Tibial nerve (tissue), 4 donors: ENCODE results near the gene MED13L. TPM values are rescaled to one million over a fixed set of nuclear protein-coding genes. Genes with fewer than 3 reads are reported as not detected.

Source experiments
- DNase-seq, 2 donors: peaks; one replicate each; pipeline ENCODE4 v3.0.0-alpha.2; 2019; ENCODE audit warnings: low spot score in 2 of 2
- H3K27ac ChIP-seq, 4 donors: fragments of 200-600 bp; sonication (generic) in 3 of 4; one replicate each; pipeline ENCODE4 v1.5.1; 2017 to 2019; ENCODE audit warnings: mild to moderate bottlenecking in 1 of 4
- H3K27me3 ChIP-seq, 2 donors: fragments of 200-600 bp; sonication (generic) in 1 of 2; one replicate each; pipeline versions ENCODE4 v1.5.1 to v1.6.0; 2017 to 2019
- H3K36me3 ChIP-seq, 3 donors: fragments of 200-600 bp; sonication (generic); one replicate each; pipeline ENCODE4 v1.5.1; 2018 to 2019
- H3K4me1 ChIP-seq, 4 donors: fragments of 200-600 bp; sonication (generic) in 3 of 4; one replicate each; pipeline ENCODE4 v1.5.1; 2017 to 2019
- H3K4me3 ChIP-seq, 4 donors: fragments of 200-600 bp; sonication (generic) in 3 of 4; one replicate each; pipeline ENCODE4 v1.5.1; 2017 to 2019; ENCODE audit warnings: mild to moderate bottlenecking in 1 of 4, moderate library complexity in 1 of 4
- H3K9me3 ChIP-seq, 4 donors: fragments of 200-600 bp; sonication (generic) in 3 of 4; one replicate each; pipeline ENCODE4 v1.5.1; 2017 to 2019
- EP300 ChIP-seq, 2 donors: sonication (generic); formaldehyde crosslinking; IDR thresholded peaks; one replicate each; pipeline ENCODE4 v1.6.1; 2017; ENCODE audit warnings: antibody characterized with exemption in 2 of 2, mild to moderate bottlenecking in 1 of 2
- POLR2A ChIP-seq, 2 donors: fragments of 450-650 bp; IDR thresholded peaks; one replicate each; pipeline ENCODE4 v1.6.1; 2017; ENCODE audit warnings: antibody characterized with exemption in 2 of 2, mild to moderate bottlenecking in 2 of 2, moderate library complexity in 2 of 2
- WGBS, 2 donors: methylation state at CpG; one replicate each; pipeline ENCODE4 v1.1.5; 2018; 5-methylcytosine and 5-hydroxymethylcytosine counted together
- total RNA-seq, 4 donors: library from RNA; depleted of rRNA; stranded (reverse); fragments of >200 nt; gene quantifications; one replicate each; pipeline ENCODE4 v1.1.0, GENCODE V29; 2016
- TF ChIP-seq, protein P1 (sequence below), 5 experiments: fragments of 200-600 bp in 3 of 5; fragments of 450-650 bp in 2 of 5; sonication (generic) in 3 of 5; IDR thresholded peaks; one replicate each; pipeline ENCODE4 v1.5.1; 2016 to 2019; ENCODE audit warnings: antibody characterized with exemption in 5 of 5, mild to moderate bottlenecking in 3 of 5, moderate library complexity in 2 of 5

MED13L gene
- total RNA-seq, 4 donors from 2014 or later, result 138 to 234 (median 218) TPM

GRCh38 chr12:116220756-116221155, 56.7 kb downstream of the MED13L start:
- Histone ChIP-seq H3K4me1 (peaks cover 0 to 88% (median 44%) of the 10 kb centered on the region in 4 donors), H3K9me3 (no peaks in the 10 kb centered on the region), H3K27me3 (no peaks in the 10 kb centered on the region), H3K27ac (peak overlapping the region in 2 of 4 donors; percentile 10 to 68), H3K36me3 (no peaks in the 10 kb centered on the region), H3K4me3 (no peak overlapping the region)
- DNase-seq, result no peak
- WGBS, 2 donors, result 91 to 97% methylated on average over 3 of the region's 3 CpGs
- TF ChIP-seq, protein P1, sequence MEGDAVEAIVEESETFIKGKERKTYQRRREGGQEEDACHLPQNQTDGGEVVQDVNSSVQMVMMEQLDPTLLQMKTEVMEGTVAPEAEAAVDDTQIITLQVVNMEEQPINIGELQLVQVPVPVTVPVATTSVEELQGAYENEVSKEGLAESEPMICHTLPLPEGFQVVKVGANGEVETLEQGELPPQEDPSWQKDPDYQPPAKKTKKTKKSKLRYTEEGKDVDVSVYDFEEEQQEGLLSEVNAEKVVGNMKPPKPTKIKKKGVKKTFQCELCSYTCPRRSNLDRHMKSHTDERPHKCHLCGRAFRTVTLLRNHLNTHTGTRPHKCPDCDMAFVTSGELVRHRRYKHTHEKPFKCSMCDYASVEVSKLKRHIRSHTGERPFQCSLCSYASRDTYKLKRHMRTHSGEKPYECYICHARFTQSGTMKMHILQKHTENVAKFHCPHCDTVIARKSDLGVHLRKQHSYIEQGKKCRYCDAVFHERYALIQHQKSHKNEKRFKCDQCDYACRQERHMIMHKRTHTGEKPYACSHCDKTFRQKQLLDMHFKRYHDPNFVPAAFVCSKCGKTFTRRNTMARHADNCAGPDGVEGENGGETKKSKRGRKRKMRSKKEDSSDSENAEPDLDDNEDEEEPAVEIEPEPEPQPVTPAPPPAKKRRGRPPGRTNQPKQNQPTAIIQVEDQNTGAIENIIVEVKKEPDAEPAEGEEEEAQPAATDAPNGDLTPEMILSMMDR (IDR thresholded peaks at IDR 0.05), result no peak
- TF ChIP-seq EP300 (IDR thresholded peaks at IDR 0.05) (no peak), POLR2A (IDR thresholded peaks at IDR 0.05) (no peak)

DNA sequence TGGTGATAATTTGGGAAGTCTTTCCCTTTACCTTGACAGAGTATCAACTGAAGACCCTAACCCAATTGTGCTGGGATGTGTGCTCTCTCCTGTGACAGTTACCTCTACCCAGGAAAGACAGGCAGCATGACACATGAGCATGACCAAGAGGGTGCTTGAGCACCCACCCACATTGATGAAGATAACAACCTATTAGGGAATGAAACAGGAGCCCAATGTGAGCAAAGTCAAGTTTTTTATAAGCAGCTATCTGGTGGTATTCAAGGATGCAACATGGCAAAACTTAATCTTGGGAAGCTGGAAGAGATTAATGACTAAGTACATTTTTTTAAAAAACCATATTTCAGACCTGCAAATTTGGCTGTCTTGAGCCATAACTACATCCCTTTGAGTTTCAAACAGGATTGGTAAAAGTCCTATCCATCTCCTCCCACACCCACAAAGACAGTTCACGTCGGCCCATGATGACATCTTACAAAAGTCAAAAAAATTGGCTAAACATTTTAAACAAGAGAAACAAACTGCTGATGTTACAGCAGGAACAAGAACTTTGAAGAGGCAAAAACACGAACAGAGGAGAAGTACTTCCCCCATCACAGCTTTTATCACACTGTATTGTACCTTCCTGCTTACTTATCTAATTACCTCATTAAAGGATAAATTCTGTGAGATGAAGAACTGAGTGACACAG, 60.3 kb downstream of the MED13L start:
- Histone ChIP-seq H3K27me3 (no peaks in the 10 kb centered on the region), H3K36me3 (no peaks in the 10 kb centered on the region), H3K4me3 (no peak overlapping the region), H3K9me3 (no peaks in the 10 kb centered on the region), H3K27ac (peak overlapping the region; percentile 9 to 72 (median 24)), H3K4me1 (peaks cover 0 to 99% (median 45%) of the 10 kb centered on the region in 4 donors)
- TF ChIP-seq EP300 (IDR thresholded peaks at IDR 0.05) (no peak), POLR2A (IDR thresholded peaks at IDR 0.05) (no peak)
- TF ChIP-seq, protein P1 (IDR thresholded peaks at IDR 0.05), result no peak
- DNase-seq, result no peak
- WGBS, 2 donors, result 61 to 67% methylated on average over 3 of the region's 3 CpGs

DNA sequence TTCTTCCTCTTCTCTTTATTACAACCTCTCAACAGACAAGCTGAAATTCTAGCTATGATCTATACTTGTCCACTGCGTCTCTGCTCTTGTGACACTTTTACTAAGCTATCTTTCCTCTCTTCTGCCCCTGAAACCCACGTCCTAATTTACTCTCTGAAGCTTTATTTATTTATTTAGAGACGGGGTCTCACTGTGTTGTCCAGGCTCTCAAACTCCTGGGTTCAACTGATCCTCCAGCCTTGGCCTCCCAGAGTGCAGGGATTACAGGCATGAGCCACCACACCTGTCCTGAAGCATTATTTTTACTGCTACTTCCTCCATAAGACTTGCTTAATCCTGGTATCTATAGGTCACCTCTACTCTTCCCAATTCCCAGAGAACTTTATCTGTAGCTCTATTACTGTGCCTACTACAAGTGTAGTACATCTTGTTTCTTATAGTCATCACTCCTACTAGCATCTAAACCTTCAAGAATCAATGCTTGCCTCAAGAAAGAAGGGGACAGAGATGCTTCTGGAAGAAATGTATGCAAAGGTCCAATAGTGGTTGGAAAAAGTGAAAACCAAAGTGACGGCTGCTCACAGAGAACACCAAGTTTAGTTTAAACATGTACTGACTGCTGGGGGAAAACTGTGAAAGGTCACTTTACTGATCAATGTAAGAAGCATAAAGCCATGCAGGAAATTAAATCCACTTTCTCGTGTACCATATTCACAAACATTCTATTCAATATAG, 61.3 kb downstream of the MED13L start:
- Histone ChIP-seq H3K9me3 (no peaks in the 10 kb centered on the region), H3K27me3 (no peaks in the 10 kb centered on the region), H3K4me3 (no peak overlapping the region), H3K27ac (peak overlapping the region in 1 of 4 donors; percentile 72), H3K36me3 (no peaks in the 10 kb centered on the region), H3K4me1 (peaks cover 0 to 99% (median 44%) of the 10 kb centered on the region in 4 donors)
- WGBS, 2 donors, result 91 to 94% methylated on average over 5 of the region's 5 CpGs
- no peak for DNase-seq
- TF ChIP-seq, protein P1 (IDR thresholded peaks at IDR 0.05), result no peak
- no peak for TF ChIP-seq EP300 (IDR thresholded peaks at IDR 0.05)
- TF ChIP-seq POLR2A (IDR thresholded peaks at IDR 0.05), result no peak

GRCh38 chr12:116215023-116215422, 62.5 kb downstream of the MED13L start:
- H3K4me3 ChIP-seq, result no peak overlapping the region
- no peak overlapping the region for H3K27ac ChIP-seq
- H3K36me3 ChIP-seq, result no peaks in the 10 kb centered on the region
- no peak for DNase-seq
- no peaks in the 10 kb centered on the region for H3K27me3 ChIP-seq
- TF ChIP-seq EP300 (IDR thresholded peaks at IDR 0.05), result no peak
- TF ChIP-seq POLR2A (IDR thresholded peaks at IDR 0.05), result no peak
- TF ChIP-seq, protein P1 (IDR thresholded peaks at IDR 0.05), result no peak
- no peaks in the 10 kb centered on the region for H3K9me3 ChIP-seq
- peaks cover 0 to 99% (median 45%) of the 10 kb centered on the region in 4 donors for H3K4me1 ChIP-seq
- WGBS, 2 donors, result 73 to 80% methylated on average over 1 of the region's 1 CpG
